Astrocyte (in vitro differentiated cells and primary cell): ENCODE data around the gene SAMHD1. TPM values are rescaled to one million over a fixed set of nuclear protein-coding genes. Genes with fewer than 3 reads are reported as not detected.

Source experiments
- DNase-seq: peaks from one replicate; pipeline ENCODE4 v3.0.0-alpha.2; 2010; ENCODE audit warnings: low read depth
- FAIRE-seq: peaks from 2 replicates; lab custom pipeline; 2011; peaks lifted over from hg19 to GRCh38; lab: Jason Lieb, UNC
- H2AFZ ChIP-seq: 2 replicates; pipeline ENCODE4 v1.6.0; 2012; ENCODE audit warnings: low read depth, low read length, inconsistent platforms
- H3K27ac ChIP-seq: 2 replicates; pipeline ENCODE4 v1.5.1; 2011; ENCODE audit warnings: low read depth, low read length, inconsistent platforms
- H3K27me3 ChIP-seq: 2 replicates; pipeline ENCODE4 v1.6.0; 2011; ENCODE audit warnings: low read length, inconsistent platforms; ENCODE audit not compliant: insufficient read depth
- H3K36me3 ChIP-seq: 2 replicates; pipeline ENCODE4 v1.5.1; 2011; ENCODE audit warnings: low read length, inconsistent platforms; ENCODE audit not compliant: insufficient read depth
- H3K4me1 ChIP-seq: 2 replicates; pipeline ENCODE4 v1.5.1; 2011; ENCODE audit warnings: low read length, inconsistent platforms; ENCODE audit not compliant: insufficient read depth
- H3K4me2 ChIP-seq: 2 replicates; pipeline ENCODE4 v1.6.0; 2012; ENCODE audit warnings: low read length, inconsistent platforms
- H3K4me3 ChIP-seq: 2 replicates; pipeline ENCODE4 v1.5.1; 2011; ENCODE audit warnings: low read depth, mild to moderate bottlenecking, low read length, inconsistent platforms; ENCODE audit not compliant: insufficient read depth
- H3K79me2 ChIP-seq: 2 replicates; pipeline ENCODE4 v1.6.0; 2012; ENCODE audit warnings: mild to moderate bottlenecking, low read length, inconsistent platforms; ENCODE audit not compliant: insufficient read depth
- H3K9ac ChIP-seq: 2 replicates; pipeline ENCODE4 v1.6.0; 2012; ENCODE audit warnings: mild to moderate bottlenecking, low read length, inconsistent platforms
- H3K9me3 ChIP-seq: 2 replicates; pipeline ENCODE4 v1.5.1; 2012; ENCODE audit warnings: low read depth, mild to moderate bottlenecking, low read length, inconsistent platforms; ENCODE audit not compliant: insufficient read depth
- H4K20me1 ChIP-seq: 2 replicates; pipeline ENCODE4 v1.6.0; 2012; ENCODE audit warnings: low read length, inconsistent platforms; ENCODE audit not compliant: insufficient read depth
- H3K27ac Mint-ChIP-seq: one replicate; pipeline ENCODE4 v1.8.0; 2021; ENCODE audit warnings: mild to moderate bottlenecking, mixed read lengths; ENCODE audit not compliant: unreplicated experiment
- H3K27me3 Mint-ChIP-seq: one replicate; pipeline ENCODE4 v1.8.0; 2021; ENCODE audit warnings: low read depth, mixed read lengths; ENCODE audit not compliant: unreplicated experiment
- H3K36me3 Mint-ChIP-seq: one replicate; pipeline ENCODE4 v1.8.0; 2021; ENCODE audit warnings: low read depth, mixed read lengths; ENCODE audit not compliant: unreplicated experiment
- H3K4me1 Mint-ChIP-seq: one replicate; pipeline ENCODE4 v1.8.0; 2021; ENCODE audit warnings: low read depth, mixed read lengths; ENCODE audit not compliant: unreplicated experiment
- H3K4me3 Mint-ChIP-seq: one replicate; pipeline ENCODE4 v1.8.0; 2021; ENCODE audit warnings: mild to moderate bottlenecking, moderate library complexity, mixed read lengths; ENCODE audit not compliant: unreplicated experiment
- H3K9me3 Mint-ChIP-seq: one replicate; pipeline ENCODE4 v1.8.0; 2021; ENCODE audit warnings: mild to moderate bottlenecking, mixed read lengths; ENCODE audit not compliant: unreplicated experiment
- EZH2 ChIP-seq: IDR thresholded peaks from 2 replicates; pipeline ENCODE4 v1.6.1; 2012; ENCODE audit warnings: mild to moderate bottlenecking, low read length, inconsistent platforms; ENCODE audit not compliant: insufficient read depth
- total RNA-seq: library from RNA; stranded (reverse); gene quantifications from 2 replicates; pipeline ENCODE4 v1.2.1, GENCODE V29; 2021
- TF ChIP-seq, protein P1 (sequence below): IDR thresholded peaks from 2 replicates; pipeline ENCODE4 v1.5.1; 2011; ENCODE audit warnings: low read depth, mild to moderate bottlenecking, inconsistent platforms, low read length, moderate library complexity; ENCODE audit not compliant: insufficient read depth

Gene SAMHD1
- total RNA-seq, 1 donor from 2014 or later = 99.7 TPM

DNA sequence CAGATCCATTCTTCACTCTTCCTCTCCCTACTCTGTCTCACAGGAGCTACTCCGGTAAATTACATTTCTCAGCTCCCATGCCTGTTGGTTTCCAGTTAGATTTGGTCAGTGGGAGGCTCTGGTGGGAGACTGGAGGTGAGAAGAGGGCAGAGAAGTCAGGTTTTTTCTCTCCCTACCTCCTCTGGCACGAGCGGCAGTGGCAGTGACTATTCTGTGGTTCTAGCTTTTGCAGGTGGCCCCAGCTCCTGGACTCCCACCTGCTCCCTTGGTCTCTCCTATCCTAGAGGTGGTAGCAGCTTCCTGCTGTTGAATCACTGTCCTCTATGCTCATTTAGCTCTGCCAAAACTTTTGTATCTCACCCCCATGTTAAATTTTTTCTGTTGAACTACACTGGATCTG lies 57.7 kb downstream of the SAMHD1 start:
- FAIRE-seq (no peak), DNase-seq (no peak)
- H3K27ac Mint-ChIP-seq = no peak overlapping the region
- peaks cover under 1% of the 10 kb centered on the region for H3K4me1 Mint-ChIP-seq
- no peak overlapping the region for H3K9ac ChIP-seq
- no peak overlapping the region for H3K4me3 Mint-ChIP-seq
- no peaks in the 10 kb centered on the region for H3K27me3 Mint-ChIP-seq
- no peaks in the 10 kb centered on the region for H3K4me1 ChIP-seq
- H3K79me2 ChIP-seq = no peaks in the 10 kb centered on the region
- no peak overlapping the region for H3K4me3 ChIP-seq
- no peaks in the 10 kb centered on the region for H4K20me1 ChIP-seq
- TF ChIP-seq, protein P1, sequence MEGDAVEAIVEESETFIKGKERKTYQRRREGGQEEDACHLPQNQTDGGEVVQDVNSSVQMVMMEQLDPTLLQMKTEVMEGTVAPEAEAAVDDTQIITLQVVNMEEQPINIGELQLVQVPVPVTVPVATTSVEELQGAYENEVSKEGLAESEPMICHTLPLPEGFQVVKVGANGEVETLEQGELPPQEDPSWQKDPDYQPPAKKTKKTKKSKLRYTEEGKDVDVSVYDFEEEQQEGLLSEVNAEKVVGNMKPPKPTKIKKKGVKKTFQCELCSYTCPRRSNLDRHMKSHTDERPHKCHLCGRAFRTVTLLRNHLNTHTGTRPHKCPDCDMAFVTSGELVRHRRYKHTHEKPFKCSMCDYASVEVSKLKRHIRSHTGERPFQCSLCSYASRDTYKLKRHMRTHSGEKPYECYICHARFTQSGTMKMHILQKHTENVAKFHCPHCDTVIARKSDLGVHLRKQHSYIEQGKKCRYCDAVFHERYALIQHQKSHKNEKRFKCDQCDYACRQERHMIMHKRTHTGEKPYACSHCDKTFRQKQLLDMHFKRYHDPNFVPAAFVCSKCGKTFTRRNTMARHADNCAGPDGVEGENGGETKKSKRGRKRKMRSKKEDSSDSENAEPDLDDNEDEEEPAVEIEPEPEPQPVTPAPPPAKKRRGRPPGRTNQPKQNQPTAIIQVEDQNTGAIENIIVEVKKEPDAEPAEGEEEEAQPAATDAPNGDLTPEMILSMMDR = no peak
- TF ChIP-seq EZH2 = no peak
- no peaks in the 10 kb centered on the region for H3K27me3 ChIP-seq
- H3K36me3 Mint-ChIP-seq = peaks cover 16% of the 10 kb centered on the region
- no peak overlapping the region for H3K27ac ChIP-seq
- H3K36me3 ChIP-seq = no peaks in the 10 kb centered on the region
- H3K9me3 Mint-ChIP-seq = no peaks in the 10 kb centered on the region
- no peaks in the 10 kb centered on the region for H3K9me3 ChIP-seq
- no peak overlapping the region for H3K4me2 ChIP-seq
- no peak overlapping the region for H2AFZ ChIP-seq

DNA sequence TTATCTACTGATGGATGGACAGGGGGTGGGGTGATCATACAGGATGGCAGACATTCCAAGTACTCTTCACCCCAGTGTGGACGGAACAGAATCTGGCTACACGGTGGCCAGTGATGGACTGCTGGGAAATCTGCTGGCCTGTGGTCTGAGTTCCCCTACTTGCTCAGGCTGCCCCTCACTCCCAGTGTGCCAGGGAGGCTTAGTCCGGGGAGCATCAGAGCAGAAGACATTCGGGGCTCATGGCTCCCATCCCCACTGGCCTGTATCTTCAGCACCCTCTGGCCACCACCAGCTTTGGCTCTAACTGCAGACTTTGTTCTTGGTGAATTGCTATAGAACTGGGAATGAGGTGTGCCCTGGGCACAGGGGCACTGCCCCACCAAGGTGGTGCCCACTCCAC lies 60.3 kb downstream of the SAMHD1 start:
- Mint-ChIP-seq H3K36me3 (peaks cover 16% of the 10 kb centered on the region), H3K27me3 (no peaks in the 10 kb centered on the region)

DNA sequence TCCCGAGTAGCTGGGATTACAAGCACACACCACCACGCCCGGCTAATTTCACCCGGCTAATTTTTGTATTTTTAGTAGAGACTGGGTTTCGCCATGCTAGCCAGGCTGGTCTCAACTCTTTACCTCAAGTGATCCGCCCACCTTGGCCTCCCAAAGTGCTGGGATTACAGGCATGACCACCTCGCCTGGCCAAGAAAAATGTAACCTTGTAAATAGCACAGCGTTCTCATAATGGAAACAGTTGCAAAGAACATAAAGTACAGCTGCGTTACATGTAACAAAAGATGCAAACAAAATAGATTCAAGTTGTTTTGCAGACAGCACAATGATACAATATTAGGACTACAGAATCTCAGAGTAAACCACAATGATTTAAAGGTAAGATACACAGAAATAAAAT lies 60.9 kb downstream of the SAMHD1 start:
- no peak overlapping the region for H3K4me3 ChIP-seq
- Mint-ChIP-seq H3K9me3 (no peaks in the 10 kb centered on the region), H3K4me1 (peaks cover 7% of the 10 kb centered on the region), H3K27ac (no peak overlapping the region), H3K27me3 (no peaks in the 10 kb centered on the region), H3K4me3 (no peak overlapping the region), H3K36me3 (peaks cover 16% of the 10 kb centered on the region)
- no peaks in the 10 kb centered on the region for H3K27me3 ChIP-seq
- no peaks in the 10 kb centered on the region for H3K9me3 ChIP-seq
- no peak for TF ChIP-seq EZH2
- TF ChIP-seq, protein P1 = no peak
- H4K20me1 ChIP-seq = no peaks in the 10 kb centered on the region
- H3K4me2 ChIP-seq = no peak overlapping the region
- FAIRE-seq (no peak), DNase-seq (no peak)
- H3K9ac ChIP-seq = no peak overlapping the region
- no peak overlapping the region for H3K27ac ChIP-seq
- H2AFZ ChIP-seq = no peak overlapping the region
- H3K36me3 ChIP-seq = no peaks in the 10 kb centered on the region
- H3K79me2 ChIP-seq = no peaks in the 10 kb centered on the region
- no peaks in the 10 kb centered on the region for H3K4me1 ChIP-seq

More for the DNA sequence above, 60.3 kb downstream of the SAMHD1 start:
- Histone ChIP-seq H3K36me3 (no peaks in the 10 kb centered on the region), H3K27ac (no peak overlapping the region), H3K9me3 (no peaks in the 10 kb centered on the region), H2AFZ (no peak overlapping the region), H3K79me2 (no peaks in the 10 kb centered on the region), H3K4me3 (no peak overlapping the region), H3K27me3 (no peaks in the 10 kb centered on the region), H4K20me1 (no peaks in the 10 kb centered on the region), H3K9ac (no peak overlapping the region), H3K4me2 (no peak overlapping the region), H3K4me1 (no peaks in the 10 kb centered on the region)
- Mint-ChIP-seq H3K4me1 (peaks cover 7% of the 10 kb centered on the region), H3K9me3 (no peaks in the 10 kb centered on the region), H3K27ac (no peak overlapping the region), H3K4me3 (no peak overlapping the region)
- TF ChIP-seq, protein P1 = no peak
- TF ChIP-seq EZH2 = no peak
- FAIRE-seq (no peak), DNase-seq (no peak)
